ENCODE measurements around the gene JAK3.

Gene JAK3

DNA sequence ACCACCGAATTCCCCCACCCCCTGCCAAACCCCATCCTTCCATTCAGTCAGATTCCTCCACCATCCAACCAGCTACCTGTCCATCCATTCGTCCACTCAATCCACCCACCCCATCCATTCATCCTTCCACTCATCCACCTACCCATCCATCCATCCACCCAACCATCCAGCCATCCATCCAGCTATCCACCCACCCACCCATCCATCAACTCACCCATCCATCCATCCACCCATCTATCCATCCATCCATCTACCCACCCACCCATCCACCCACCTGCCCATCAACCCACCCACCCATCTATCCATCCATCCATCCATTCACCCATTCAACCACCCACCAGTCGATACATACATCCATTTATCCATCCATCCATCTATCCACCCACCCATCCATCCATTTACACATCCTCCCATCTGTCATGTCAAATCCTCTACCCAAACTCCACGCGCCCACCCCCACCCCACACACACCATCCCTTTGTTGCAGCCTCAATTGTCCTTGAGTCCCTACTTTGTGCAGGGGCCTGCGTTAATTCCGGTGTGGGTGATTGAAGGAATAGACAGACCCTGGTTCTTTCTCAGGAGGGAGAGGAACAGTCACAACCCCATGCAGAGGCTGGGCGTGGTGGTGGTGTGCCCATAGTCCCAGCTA, 18.7 kb upstream of the JAK3 start:
- in situ Hi-C loops (cut with MboI; ENCODE audit: low sequenced_read_pairs), result no loop called here

DNA sequence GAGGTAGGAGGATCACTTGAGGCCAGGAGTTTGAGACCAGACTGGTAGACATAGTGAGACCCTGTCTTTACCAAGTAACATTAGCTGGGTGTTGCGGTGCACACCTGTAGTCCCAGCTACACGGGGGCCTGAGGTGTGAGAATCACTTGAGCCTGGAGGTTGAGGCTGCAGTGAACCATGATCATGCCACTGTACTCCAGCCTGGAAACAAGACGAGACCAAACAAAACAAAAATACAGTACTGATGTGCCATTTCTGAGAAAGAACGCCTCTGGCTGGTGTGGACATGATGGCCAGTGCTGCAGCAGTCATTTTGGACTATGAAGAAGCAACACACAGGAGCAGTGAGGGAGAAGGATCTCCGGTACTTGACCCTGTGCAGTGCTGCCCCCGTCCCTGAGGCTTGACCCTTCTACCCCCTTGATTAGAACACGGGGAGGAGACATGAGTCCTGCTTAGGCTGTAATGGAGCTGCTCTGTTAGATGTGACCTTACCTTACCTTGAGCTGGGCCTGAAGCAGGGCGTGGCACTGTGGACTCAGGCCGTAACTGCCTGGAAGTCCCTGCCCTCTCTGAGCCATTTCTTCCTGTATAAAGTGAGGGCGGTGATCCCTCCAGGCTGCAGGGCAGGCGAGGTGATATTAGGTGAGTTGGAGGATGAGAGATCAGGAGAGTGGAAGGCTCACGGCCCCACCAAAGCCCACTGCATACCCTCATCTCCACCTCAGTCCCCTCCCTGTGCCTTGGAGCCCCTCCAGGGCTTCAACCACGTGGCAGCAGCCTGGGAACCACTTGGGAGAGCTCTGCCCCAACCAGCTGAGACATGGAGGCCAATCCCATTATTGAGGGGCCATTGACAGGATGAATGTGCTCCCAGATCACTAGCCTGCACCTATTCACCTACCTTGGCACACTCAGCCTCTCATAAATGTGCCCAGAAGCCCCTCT, 17.9 kb upstream of the JAK3 start:
- in situ Hi-C loops (cut with MboI; ENCODE audit: low sequenced_read_pairs), result no loop called here

DNA sequence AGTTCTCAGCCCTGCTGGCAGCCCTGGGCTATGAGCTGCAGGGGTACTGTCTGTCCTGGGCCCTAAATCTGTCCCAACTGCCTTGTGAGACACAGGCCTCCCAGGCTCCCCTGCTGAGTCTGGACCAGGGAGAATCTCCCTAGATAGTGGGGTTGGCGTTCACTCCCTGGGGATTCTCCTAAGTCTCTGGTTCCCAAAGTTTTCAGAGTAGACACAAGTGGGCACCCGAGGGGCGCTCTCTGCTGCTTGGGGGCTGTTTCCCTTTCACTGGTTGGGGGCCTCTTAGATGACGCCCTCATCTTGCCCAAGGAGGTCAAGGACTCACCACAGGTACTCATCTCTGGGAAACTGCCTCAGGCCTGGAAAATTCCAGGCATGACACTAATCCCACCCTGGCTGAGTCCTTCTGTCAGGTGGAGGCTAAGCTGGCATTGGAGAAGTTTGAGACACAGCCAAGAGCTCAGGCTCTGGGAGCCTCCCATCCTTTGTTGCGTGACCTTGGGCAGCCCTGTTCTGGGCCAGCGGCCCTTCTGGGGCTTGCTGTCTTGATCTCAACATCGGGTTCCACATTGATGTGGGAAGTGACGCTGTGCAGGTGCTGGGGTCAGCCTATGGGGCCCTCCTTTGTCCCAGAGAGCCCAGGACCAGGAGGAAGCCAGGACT, 15.9 kb upstream of the JAK3 start:
- in situ Hi-C loops (cut with MboI; ENCODE audit: low sequenced_read_pairs), result no loop called here

DNA sequence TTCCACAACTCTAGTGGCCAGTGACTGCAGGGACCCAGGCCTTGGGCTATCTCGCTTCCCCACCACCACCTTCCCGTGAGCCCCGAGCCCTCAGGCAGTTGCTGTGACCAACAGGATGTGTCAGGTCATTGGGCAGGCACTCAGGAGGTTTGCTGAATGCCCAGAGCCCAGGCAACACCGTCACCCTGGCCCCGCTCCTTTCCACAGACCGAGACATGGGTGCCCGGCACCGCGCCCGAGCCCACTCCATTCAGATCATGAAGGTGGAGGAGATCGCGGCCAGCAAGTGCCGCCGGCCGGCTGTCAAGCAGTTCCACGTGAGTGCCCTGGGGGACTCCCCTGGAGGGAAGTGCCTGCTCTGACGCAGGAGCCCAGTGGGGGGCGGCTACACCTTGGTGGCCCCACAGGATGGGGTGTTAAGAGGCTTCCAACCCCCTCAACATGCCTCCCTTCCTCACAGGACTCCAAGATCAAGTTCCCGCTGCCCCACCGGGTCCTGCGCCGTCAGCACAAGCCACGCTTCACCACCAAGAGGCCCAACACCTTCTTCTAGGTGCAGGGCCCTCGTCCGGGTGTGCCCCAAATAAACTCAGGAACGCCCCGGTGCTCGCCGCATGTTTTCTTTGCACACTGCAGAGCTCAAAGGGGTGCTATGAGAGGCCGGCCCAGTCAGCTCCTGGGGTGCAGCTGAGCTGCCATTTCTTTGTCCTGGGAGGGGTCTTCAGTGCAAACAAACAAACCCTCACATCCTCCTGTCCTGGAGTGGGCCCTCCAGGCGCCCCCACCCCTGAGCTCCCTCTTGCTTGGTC, 15.1 kb upstream of the JAK3 start:
- in situ Hi-C loops (cut with MboI; ENCODE audit: low sequenced_read_pairs), result no loop called here

DNA sequence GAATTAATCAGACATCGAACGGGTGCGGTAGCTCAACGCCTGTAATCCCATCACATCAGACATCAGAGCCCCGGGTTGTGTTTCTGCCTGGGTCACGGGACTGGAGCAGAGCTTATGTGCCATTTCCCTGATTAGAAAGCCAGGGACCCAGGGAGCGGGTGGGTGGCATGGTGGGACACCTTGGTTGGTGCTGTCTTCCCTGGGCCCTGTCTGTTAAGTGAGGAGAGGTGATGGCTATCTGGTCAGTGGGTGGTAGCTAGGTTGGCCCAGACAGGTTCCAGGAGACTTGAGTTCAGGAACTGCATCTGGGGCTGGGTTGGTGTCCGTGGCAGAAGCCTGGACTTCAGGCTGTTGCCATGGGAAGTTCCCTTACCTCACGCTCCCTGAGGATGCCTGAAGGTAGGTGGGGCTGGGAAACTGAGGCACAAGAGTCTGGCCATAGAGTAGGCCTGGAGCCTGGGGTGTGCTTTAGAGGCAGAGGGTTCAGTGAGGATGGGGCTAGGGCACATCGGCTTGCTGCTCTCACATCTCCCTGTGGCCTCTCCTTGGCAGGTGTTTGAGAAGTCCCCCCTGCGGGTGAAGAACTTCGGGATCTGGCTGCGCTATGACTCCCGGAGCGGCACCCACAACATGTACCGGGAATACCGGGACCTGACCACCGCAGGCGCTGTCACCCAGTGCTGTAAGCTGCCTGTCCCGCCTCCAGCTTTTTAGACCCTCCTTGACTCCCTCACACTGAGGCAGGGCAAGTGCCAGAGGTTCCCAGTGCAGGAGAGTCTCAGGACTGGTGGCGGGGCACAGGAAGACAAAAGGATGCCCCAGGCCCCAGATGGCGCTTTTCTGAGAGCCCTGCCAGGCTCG, 14.0 kb upstream of the JAK3 start:
- in situ Hi-C loops (cut with MboI; ENCODE audit: low sequenced_read_pairs), result no loop called here

DNA sequence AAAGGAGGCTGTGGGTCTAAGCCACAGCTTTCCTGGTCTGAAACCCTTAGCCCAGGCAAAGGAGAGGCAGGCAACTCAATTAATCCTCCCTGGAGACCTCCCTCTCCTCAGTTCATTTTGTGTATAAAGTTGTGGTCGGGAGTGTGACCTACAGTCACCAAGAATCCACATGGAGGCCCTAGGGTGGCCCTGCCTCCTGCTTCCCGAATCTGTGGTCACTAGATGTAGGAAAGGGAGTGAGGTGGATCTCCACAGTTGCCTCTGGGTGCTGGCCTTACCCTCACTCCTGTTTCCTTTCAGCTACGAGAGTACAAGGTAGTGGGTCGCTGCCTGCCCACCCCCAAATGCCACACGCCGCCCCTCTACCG, 13.2 kb upstream of the JAK3 start:
- in situ Hi-C loops (cut with MboI; ENCODE audit: low sequenced_read_pairs), result no loop called here

DNA sequence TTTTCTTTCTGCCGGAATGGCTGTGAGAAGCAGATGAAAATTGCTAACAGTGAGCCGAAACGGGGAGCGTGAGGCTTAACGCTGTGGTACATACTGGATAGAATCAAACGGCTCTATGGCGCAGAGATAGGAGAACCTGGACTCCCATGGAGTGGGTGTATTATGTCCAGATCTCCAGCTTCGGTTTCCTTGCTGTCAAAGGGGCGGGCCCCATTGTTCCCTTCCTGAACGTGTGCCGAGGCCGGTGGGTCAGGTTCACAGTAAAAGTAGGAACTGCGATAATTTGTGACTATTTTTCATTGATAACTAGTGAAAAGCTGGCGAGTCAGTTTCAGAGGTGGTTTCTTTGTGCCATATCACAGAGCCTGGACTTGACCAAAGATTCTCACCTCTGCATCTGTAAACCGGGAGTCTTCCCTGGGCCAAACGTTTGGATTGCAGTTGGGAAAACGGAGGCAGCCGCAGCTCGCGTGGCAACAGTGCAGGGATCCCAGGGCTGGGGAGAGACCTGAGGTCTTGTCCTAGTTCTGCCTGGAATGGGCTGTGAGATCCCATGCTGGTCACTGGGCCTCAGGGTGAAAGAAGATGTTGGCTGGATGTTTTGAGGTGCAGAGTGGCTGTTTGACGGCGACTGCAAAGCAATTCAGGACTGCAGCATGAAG, 12.7 kb upstream of the JAK3 start:
- in situ Hi-C loops (cut with MboI; ENCODE audit: low sequenced_read_pairs), result no loop called here

DNA sequence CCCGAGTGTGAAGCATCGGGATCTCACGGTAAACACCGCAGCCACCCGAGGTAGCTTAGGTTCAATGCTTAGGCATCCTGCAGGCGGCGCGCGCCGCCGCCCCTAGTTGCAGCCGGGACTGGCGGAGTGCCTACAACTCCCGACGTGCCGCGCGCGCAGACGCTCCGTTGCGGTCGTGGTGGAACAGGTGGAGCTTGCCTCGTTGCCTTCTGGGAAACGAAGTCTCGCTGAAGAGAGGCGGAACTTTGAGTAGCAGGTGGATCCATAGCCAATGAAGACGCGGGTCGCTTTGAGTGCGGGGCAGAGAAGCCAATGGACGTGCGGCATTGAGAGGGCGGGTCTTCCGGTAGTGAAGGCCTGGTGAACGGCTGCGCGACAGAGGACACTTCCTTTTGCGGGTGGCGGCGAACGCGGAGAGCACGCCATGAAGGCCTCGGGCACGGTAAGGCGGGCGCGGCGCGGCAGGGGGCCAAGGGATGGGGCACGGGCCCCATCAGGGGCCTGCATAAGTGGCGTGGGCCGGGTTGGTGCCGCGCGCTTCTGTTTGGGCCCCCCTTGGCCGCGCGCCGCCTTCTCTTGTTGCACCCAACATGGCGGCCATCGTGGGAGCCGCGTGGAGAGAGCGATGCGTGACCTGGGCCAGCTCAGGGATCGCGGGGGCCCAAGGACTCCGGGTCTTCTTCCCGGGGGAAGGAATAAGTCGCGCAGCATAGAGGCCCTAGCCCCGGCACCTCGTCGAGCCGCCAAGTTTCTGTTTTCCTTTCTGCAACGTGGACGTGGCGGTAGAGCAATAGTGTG, 11.9 kb upstream of the JAK3 start, which contains the start of gene RPL18A:
TSS of gene RPL18A (plus strand) at position 378 of the 798 bp plus-strand sequence. CDS start at position 425, 47 bp downstream.
- in situ Hi-C loops (cut with MboI; ENCODE audit: low sequenced_read_pairs), result no loop called here

DNA sequence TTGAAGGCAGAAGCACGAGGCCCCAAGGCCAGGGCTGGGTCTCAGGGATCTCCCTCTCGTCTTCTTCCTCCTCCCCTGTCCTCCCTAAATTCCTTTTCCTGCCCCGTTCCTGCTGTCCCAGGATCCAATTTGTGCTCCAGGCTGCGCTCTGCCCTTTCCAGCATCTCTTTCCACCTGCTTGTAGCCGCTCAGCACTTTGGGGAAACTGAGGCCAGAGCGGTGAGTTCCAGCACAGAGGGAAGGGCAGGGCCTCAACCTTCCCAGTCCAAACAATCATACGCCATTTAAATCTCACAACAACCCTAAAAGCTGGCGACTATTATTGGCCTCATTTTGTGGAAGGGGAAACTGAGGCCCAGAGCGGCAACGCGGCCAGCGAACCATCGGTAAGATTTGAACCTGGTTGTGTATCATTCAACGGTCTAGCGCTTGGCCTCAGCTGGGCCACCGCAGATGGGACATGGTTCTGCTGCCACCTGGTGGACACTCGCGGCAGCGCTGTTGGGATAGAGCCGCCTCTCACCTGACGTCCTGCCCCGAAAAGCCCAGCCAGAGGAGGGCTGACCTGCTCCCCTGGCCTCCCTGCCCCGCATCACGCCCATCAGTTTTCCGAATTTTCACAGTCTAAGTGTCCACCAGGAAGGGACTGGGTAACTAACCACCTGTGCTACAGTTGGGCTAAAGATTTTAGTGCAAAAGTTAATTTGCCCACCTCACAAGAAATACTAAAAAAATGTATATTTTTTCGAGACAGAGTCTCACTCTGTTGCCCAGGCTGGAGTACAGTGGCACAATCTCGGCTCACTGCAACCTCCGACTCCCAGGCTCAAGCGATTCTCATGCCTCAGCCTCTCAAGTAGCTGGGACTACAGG, 7.7 kb upstream of the JAK3 start:
- in situ Hi-C loops (cut with MboI; ENCODE audit: low sequenced_read_pairs), result no loop called here

DNA sequence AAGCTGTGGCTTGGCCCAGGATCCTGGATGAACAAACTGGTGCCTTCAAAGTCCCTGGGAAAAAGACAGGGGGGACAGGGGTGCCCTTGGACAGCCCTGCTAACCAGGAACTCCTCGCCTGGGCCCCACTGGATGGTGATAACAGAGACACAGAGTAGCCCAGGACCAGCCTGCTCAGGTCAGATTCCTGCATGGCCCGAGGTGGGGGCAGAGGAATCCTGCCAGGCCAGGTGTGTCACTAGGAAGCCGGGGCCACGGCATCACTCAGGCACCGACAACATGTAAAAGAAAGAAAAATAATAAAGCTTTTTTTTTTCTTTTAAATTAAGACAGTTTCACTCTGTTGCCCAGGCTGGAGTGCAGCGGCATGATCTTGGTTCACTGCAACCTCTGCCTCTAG, 6.3 kb upstream of the JAK3 start:
- in situ Hi-C loops (cut with MboI; ENCODE audit: low sequenced_read_pairs), result no loop called here

DNA sequence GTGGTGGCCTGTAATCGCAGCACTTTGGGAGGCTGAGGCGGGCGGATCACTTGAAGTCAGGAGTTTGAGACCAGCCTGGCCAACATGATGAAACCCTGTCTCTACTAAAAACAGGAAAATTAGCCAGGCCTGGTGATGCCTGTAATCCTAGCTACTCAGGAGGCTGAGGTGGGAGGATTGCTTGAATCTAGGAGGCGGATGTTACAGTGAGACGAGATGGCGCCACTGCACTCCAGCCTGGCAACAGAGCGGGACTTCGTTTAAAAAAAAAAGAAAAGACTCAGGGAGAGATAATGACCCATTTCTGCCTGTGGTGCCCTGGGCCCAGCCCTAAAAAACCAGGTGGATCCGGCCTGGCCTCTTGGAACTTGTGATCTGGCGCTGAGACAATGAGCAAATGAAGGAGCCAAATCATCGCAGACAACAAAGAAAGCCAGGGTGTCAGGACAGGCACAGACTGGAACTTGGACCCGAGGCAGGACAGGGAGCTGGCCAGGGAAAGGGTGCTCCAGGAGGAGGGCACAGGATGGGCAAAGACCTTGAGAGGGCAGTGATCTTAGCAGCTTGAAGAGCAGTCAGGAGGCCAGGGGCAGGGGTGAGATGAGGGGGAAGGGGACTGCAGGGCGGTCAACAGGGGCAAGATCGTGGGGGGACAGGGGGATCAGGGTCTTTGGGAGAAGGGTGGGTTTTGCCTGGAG, 962 bp upstream of the JAK3 start:
- in situ Hi-C loops (cut with MboI; ENCODE audit: low sequenced_read_pairs), result no loop called here

DNA sequence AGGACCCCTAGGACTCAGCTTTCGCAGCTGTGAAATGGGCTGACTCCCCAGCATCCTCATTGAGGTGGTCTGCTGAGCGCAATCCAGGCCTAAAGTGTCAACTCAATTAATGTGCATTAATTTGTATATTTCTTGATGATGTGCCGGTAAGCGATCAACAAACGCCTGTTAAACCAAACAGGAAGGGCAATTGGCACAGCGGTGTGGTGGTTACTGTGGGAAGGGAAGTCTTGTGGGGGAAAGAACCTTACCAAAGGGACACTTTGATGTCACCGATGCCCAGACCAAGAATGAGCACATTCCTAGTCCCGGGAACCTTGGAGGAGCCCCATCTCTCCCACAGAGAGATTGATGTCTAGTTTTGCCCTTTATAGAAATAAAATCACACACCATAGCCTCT, 1.6 kb downstream of the JAK3 start:
- in situ Hi-C loops (cut with MboI; ENCODE audit: low sequenced_read_pairs), result no loop called here

DNA sequence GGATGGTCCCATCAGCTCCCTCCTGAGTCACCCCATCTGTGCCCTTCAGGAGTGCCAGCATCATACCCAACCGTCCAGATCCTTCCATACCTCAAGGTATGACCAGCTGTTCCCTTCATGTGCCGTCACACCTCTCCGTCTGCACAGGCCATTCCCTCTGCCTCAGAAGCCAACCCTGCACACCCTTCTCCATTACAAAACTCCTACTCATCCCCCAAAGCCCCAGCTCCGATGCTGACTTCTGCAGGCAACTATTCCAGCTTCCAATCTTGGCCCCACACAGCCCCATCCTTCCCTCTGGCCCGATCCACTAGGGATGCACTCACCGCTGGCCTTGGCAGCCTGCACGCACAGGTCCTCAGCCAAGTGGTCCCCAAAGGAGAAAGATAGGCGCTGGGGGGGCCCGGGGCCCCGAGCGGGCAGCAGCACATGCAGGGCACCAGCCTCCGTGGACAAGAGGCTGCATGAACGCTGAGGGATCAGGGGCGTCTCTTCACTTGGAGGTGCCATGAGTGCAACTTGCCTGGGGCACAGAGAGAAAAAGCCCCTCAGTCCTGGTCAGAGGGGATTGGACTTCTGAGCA, 3.8 kb downstream of the JAK3 start:
- in situ Hi-C loops (cut with MboI; ENCODE audit: low sequenced_read_pairs), result no loop called here

DNA sequence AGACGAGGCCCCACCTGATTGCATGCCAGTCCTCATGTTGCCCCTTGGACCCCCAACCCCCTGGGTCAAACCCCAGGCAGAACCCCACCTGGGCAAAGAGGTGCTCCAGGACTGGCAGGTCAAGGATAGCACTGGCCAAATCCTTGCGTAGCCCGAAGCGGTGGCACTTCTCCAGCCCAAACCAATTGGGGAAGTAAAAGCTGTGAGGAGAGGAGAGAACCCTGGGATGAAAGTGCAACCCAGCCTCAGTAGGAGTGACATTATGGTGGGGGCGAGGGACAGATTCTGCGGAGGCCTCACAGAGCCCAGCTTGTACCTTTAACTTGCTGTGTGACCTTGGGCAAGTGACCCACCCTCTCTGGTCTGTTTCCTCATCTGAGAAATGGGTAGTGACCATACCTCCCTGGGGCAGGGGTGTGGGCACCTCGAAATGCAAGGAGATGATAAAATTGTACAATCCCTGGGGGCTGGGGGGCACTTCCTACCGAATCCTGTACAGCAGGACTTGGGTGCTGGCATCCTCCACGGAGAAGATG, 4.4 kb downstream of the JAK3 start:
- in situ Hi-C loops (cut with MboI; ENCODE audit: low sequenced_read_pairs), result no loop called here

DNA sequence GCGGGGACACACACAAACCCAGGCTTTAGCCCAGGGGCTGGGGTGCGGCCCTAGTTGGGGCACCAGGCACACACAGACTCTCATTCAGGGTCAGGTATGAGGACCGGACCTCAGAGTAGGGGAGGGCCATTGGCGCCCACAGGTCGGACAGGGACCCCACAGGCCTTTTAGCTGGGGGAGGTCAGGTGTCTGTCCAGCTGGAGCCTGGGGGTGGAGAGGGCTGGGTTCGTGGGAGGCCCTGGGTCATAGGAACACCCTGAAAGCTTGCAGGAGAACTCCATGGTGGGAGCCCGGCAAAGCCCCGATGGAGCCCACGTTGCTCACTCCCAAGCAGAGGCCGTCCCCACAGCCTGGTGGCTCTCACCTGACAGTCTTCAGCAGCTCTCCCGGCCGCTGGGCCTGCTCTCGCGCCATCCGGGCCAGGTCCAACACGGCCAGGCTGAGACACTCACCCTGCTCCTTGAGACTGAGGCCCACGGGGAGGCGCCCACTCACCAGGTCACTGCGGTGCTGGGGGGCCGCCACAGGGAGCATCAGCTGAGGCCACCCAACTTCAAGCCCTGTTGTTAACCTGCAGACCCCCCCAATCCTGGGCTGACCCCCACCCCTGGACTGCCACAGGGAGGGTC, 5.0 kb downstream of the JAK3 start:
- in situ Hi-C loops (cut with MboI; ENCODE audit: low sequenced_read_pairs), result no loop called here

All from HL-60/S4 treated with retinoic acid at 250 ng/mL for 4 days and 3 days (cell line).